Epithelial cell of esophagus (primary cell): Measurements from ENCODE around the gene TMEM196.

ENCODE experiments used
- DNase-seq: peaks from one replicate; pipeline ENCODE4 v3.0.0; 2010; ENCODE audit warnings: low read depth
- H3K4me3 ChIP-seq: 2 replicates; pipeline ENCODE4 v1.5.1; 2011; ENCODE audit warnings: mild to moderate bottlenecking, low read length, control low read depth
- TF ChIP-seq, protein P1 (sequence below): IDR thresholded peaks from 2 replicates; pipeline ENCODE4 v1.5.1; 2011; ENCODE audit warnings: low read depth, mild to moderate bottlenecking, low read length, control low read depth, inconsistent platforms; ENCODE audit not compliant: insufficient read depth; ENCODE audit errors: missing control alignments

Gene TMEM196

DNA sequence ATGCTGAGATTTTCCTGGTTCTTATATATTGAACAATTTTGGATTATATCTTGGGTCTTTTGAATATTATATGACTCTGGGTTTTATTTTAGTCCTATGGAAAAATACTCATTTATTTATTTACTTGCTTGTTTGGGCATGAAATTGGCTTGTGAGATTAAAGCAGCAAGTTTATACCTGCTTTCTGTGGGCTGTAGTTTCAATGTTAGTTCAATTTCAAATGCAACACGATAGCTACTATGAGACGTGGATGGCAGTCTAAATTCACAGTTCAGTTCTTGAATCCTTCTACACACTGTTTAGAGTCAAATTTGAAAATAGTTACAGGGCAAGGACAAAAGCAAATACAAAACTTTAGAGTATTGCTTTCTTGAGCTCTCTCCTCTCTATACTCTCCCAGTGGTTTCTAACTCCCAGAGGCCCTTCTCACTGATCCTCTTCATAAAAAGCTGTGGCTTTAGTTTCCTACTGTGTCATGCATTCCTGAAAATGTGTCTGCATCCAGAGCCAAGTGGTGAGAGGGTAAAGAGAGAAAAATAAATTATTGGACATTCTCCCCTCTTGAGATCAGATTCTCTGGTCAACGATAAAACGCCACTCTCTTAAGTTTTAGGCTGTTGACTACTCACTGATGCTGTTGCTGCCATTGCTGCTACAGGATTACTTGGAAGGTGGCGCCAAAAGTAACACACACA, 99.0 kb downstream of the TMEM196 start:
- H3K4me3 ChIP-seq: no peak overlapping the region
- peak; percentile 56 for DNase-seq
- TF ChIP-seq, protein P1, sequence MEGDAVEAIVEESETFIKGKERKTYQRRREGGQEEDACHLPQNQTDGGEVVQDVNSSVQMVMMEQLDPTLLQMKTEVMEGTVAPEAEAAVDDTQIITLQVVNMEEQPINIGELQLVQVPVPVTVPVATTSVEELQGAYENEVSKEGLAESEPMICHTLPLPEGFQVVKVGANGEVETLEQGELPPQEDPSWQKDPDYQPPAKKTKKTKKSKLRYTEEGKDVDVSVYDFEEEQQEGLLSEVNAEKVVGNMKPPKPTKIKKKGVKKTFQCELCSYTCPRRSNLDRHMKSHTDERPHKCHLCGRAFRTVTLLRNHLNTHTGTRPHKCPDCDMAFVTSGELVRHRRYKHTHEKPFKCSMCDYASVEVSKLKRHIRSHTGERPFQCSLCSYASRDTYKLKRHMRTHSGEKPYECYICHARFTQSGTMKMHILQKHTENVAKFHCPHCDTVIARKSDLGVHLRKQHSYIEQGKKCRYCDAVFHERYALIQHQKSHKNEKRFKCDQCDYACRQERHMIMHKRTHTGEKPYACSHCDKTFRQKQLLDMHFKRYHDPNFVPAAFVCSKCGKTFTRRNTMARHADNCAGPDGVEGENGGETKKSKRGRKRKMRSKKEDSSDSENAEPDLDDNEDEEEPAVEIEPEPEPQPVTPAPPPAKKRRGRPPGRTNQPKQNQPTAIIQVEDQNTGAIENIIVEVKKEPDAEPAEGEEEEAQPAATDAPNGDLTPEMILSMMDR: no peak

DNA sequence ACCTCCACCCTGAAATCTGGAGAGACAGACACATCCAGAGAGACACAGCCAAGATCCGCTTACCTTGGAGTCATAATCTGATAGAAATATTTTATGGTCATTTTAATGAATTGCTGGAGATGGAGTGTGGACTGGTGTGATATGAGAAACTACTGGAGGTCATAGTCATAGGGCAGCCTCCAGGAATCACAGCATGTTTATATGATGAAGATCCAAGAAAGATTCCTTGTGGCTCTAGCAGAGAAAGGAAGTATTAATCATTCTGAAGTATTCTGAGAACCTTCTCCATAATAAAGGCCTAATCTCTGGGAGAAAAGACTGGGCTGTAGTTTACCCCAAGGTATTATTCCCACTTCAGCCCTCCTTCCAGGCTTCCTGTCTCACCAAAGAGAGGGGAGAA, 102.6 kb downstream of the TMEM196 start:
- DNase-seq: no peak
- H3K4me3 ChIP-seq: no peak overlapping the region
- TF ChIP-seq, protein P1: no peak
